H1 (cell line): ENCODE results near the gene TBR1. TPM values are rescaled to one million over a fixed set of nuclear protein-coding genes. Genes with fewer than 3 reads are reported as not detected.

Experiments
- CTCF ChIA-PET: fragments of 300-600 bp; sonication (Branson Sonifier 250); formaldehyde crosslinking; loops from one replicate; lab custom pipeline; 2021; ENCODE audit not compliant: partially characterized antibody; lab: Charles Lee
- POLR2A ChIA-PET: fragments of 300-600 bp; sonication (Branson Sonifier 250); formaldehyde crosslinking; loops from one replicate; lab custom pipeline; 2021; ENCODE audit warnings: inconsistent platforms; ENCODE audit not compliant: partially characterized antibody; lab: Charles Lee
- DNase-seq, 2 experiments: peaks; one replicate each; pipeline versions ENCODE4 v3.0.0 to v3.0.0-alpha.2; 2010 to 2022; ENCODE audit warnings: low spot score in 2 of 2, low read depth in 1 of 2, mixed read lengths in 1 of 2
- FAIRE-seq: peaks from 2 replicates; lab custom pipeline; 2011; peaks lifted over from hg19 to GRCh38; lab: Jason Lieb, UNC
- H2AFZ ChIP-seq: 2 replicates; pipeline ENCODE4 v1.8.1; 2012; ENCODE audit warnings: low read length, inconsistent platforms
- H2AK5ac ChIP-seq: 2 replicates; pipeline ENCODE4 v1.6.1; 2013; ENCODE audit warnings: low read depth, low read length
- H2BK120ac ChIP-seq: replicated peaks from 2 replicates; pipeline ENCODE3; 2013; ENCODE audit warnings: low read depth, low read length, inconsistent platforms
- H2BK12ac ChIP-seq: 2 replicates; pipeline ENCODE4 v1.6.1; 2013; ENCODE audit warnings: low read depth, low read length
- H2BK15ac ChIP-seq: 2 replicates; pipeline ENCODE4 v1.6.1; 2013; ENCODE audit warnings: low read length
- H2BK20ac ChIP-seq: 2 replicates; pipeline ENCODE4 v1.6.1; 2013; ENCODE audit warnings: low read length
- H2BK5ac ChIP-seq: 2 replicates; pipeline ENCODE4 v1.6.1; 2013; ENCODE audit warnings: low read depth, low read length
- H3K14ac ChIP-seq: 2 replicates; pipeline ENCODE4 v1.6.1; 2013; ENCODE audit warnings: inconsistent platforms; ENCODE audit not compliant: insufficient read length
- H3K18ac ChIP-seq: 2 replicates; pipeline ENCODE4 v1.6.1; 2013; ENCODE audit warnings: low read length; ENCODE audit errors: extremely low read depth
- H3K23ac ChIP-seq: 2 replicates; pipeline ENCODE4 v1.6.1; 2013; ENCODE audit warnings: inconsistent platforms; ENCODE audit not compliant: insufficient read length
- H3K23me2 ChIP-seq: 2 replicates; pipeline ENCODE4 v1.6.1; 2013; ENCODE audit warnings: low read depth, low read length
- H3K27ac ChIP-seq: 2 replicates; pipeline ENCODE4 v1.6.1; 2011; ENCODE audit warnings: low read depth, low read length, inconsistent platforms
- H3K27me3 ChIP-seq, 4 experiments: replicated peaks in 1 of 4; 1 replicate in 1 of 4; 2 replicates in 3 of 4; pipeline versions ENCODE4 v1.6.1 to v1.8.1; 2011 to 2013; ENCODE audit warnings: low read length in 3 of 4, mild to moderate bottlenecking in 3 of 4, inconsistent platforms in 2 of 4, mixed read lengths in 2 of 4, moderate library complexity in 1 of 4; ENCODE audit not compliant: control insufficient read depth in 3 of 4, insufficient read depth in 3 of 4; ENCODE audit errors: extremely low read depth in 1 of 4
- H3K36me3 ChIP-seq, 4 experiments: 2 replicates each; pipeline versions ENCODE4 v1.6.1 to v1.8.1; 2011 to 2013; ENCODE audit warnings: mild to moderate bottlenecking in 4 of 4, low read length in 3 of 4, moderate library complexity in 2 of 4, control low read depth in 1 of 4, inconsistent platforms in 1 of 4; ENCODE audit not compliant: insufficient read depth in 4 of 4, control insufficient read depth in 2 of 4
- H3K4ac ChIP-seq: replicated peaks from 2 replicates; pipeline ENCODE3; 2013; ENCODE audit warnings: low read length, low read depth, mixed read lengths, inconsistent platforms; ENCODE audit not compliant: insufficient read length
- H3K4me1 ChIP-seq, 4 experiments: replicated peaks in 1 of 4; 1 replicate in 1 of 4; 2 replicates in 3 of 4; pipeline versions ENCODE4 v1.6.1 to v1.8.1; 2011 to 2013; ENCODE audit warnings: low read length in 3 of 4, inconsistent platforms in 2 of 4, mixed read lengths in 1 of 4; ENCODE audit not compliant: insufficient read depth in 4 of 4, control insufficient read depth in 3 of 4
- H3K4me2 ChIP-seq, 2 experiments: 2 replicates each; pipeline versions ENCODE4 v1.6.1 to v1.8.1; 2011 to 2013; ENCODE audit warnings: low read depth in 2 of 2, low read length in 2 of 2, control low read depth in 1 of 2, inconsistent platforms in 1 of 2, mild to moderate bottlenecking in 1 of 2; ENCODE audit not compliant: insufficient read depth in 1 of 2
- H3K4me3 ChIP-seq, 4 experiments: fragments of 200-600, 300-600 bp in 1 of 4; sonication (generic), shearing (Covaris generic), sonication (Bioruptor Twin) in 1 of 4; 2 replicates each; pipeline versions ENCODE4 v1.5.1 to v1.8.1; 2011 to 2016; ENCODE audit warnings: low read length in 4 of 4, low read depth in 3 of 4, control low read depth in 2 of 4, inconsistent platforms in 2 of 4, mild to moderate bottlenecking in 2 of 4, mixed read lengths in 1 of 4, moderate library complexity in 1 of 4; ENCODE audit not compliant: insufficient read depth in 2 of 4; ENCODE audit errors: extremely low read depth in 1 of 4
- H3K56ac ChIP-seq: replicated peaks from 2 replicates; pipeline ENCODE3; 2013; ENCODE audit warnings: low read depth, mild to moderate bottlenecking, mixed read lengths, low read length, inconsistent platforms; ENCODE audit not compliant: insufficient read length
- H3K79me1 ChIP-seq: 2 replicates; pipeline ENCODE4 v1.6.1; 2013; ENCODE audit warnings: low read depth, low read length, control low read depth
- H3K79me2 ChIP-seq, 2 experiments: 2 replicates each; pipeline versions ENCODE4 v1.6.1 to v1.8.1; 2012 to 2013; ENCODE audit warnings: low read length in 2 of 2, mild to moderate bottlenecking in 2 of 2, inconsistent platforms in 1 of 2; ENCODE audit not compliant: insufficient read depth in 2 of 2, control insufficient read depth in 1 of 2
- H3K9ac ChIP-seq, 4 experiments: replicated peaks in 1 of 4; 1 replicate in 1 of 4; 2 replicates in 3 of 4; pipeline versions ENCODE4 v1.6.1 to v1.8.1; 2011 to 2013; ENCODE audit warnings: low read depth in 3 of 4, low read length in 3 of 4, control low read depth in 2 of 4, mild to moderate bottlenecking in 2 of 4, moderate library complexity in 2 of 4, inconsistent platforms in 1 of 4; ENCODE audit errors: extremely low read depth in 1 of 4
- H3K9me3 ChIP-seq, 2 experiments: 2 replicates each; pipeline versions ENCODE4 v1.6.1 to v1.8.1; 2012 to 2013; ENCODE audit warnings: mild to moderate bottlenecking in 2 of 2, moderate library complexity in 2 of 2, control low read depth in 1 of 2, inconsistent platforms in 1 of 2, low read depth in 1 of 2, low read length in 1 of 2, mixed read lengths in 1 of 2; ENCODE audit not compliant: insufficient read depth in 2 of 2
- H4K20me1 ChIP-seq, 2 experiments: replicated peaks in 1 of 2; 2 replicates each; pipeline versions ENCODE3 to v1.8.1; 2011 to 2013; ENCODE audit warnings: inconsistent platforms in 2 of 2, low read length in 2 of 2, mild to moderate bottlenecking in 1 of 2; ENCODE audit not compliant: insufficient read depth in 2 of 2, control insufficient read depth in 1 of 2
- H4K5ac ChIP-seq: 2 replicates; pipeline ENCODE4 v1.6.1; 2013; ENCODE audit warnings: low read length, low read depth, mixed read lengths, inconsistent platforms; ENCODE audit not compliant: insufficient read length
- H4K8ac ChIP-seq: 2 replicates; pipeline ENCODE4 v1.8.0; 2013; ENCODE audit warnings: mild to moderate bottlenecking, moderate library complexity, low read length, inconsistent platforms; ENCODE audit not compliant: insufficient read depth; ENCODE audit errors: extremely low read depth
- H4K91ac ChIP-seq: replicated peaks from 2 replicates; pipeline ENCODE3; 2013; ENCODE audit warnings: low read length, mixed read lengths, inconsistent platforms; ENCODE audit not compliant: insufficient read length
- CBX5 ChIP-seq: fragments of 300-800, 300-1000 bp; sonication (generic); IDR thresholded peaks from 2 replicates; pipeline ENCODE4 v1.7.1; 2016; ENCODE audit warnings: antibody characterized with exemption, low read length, low read depth
- CBX8 ChIP-seq: fragments of 300-800, 300-1000 bp; sonication (generic); IDR thresholded peaks from 2 replicates; pipeline ENCODE4 v1.7.1; 2016; ENCODE audit warnings: low read depth, low read length, borderline replicate concordance
- CHD2 ChIP-seq: IDR thresholded peaks from 2 replicates; pipeline ENCODE4 v1.6.1; 2012; ENCODE audit warnings: low read length, improper control_type of control experiment
- EGR1 ChIP-seq: IDR thresholded peaks from 2 replicates; pipeline ENCODE4 v1.6.1; 2011; ENCODE audit warnings: low read depth, low read length, borderline replicate concordance
- GABPA ChIP-seq: IDR thresholded peaks from 2 replicates; pipeline ENCODE4 v1.6.1; 2011; ENCODE audit warnings: mild to moderate bottlenecking, low read length, moderate library complexity, borderline replicate concordance; ENCODE audit not compliant: insufficient read depth
- GTF2F1 ChIP-seq: IDR thresholded peaks from 2 replicates; pipeline ENCODE4 v1.6.1; 2012; ENCODE audit warnings: low read depth, low read length, improper control_type of control experiment, borderline replicate concordance
- JUN ChIP-seq: IDR thresholded peaks from 2 replicates; pipeline ENCODE4 v1.6.1; 2011; ENCODE audit warnings: low read depth, mild to moderate bottlenecking, improper control_type of control experiment, low read length
- PHF8 ChIP-seq: fragments of 200-600 bp; sonication (generic); conservative IDR thresholded peaks from 2 replicates; pipeline ENCODE4 v1.7.1; 2012; ENCODE audit warnings: low read depth, mild to moderate bottlenecking, inconsistent platforms, low read length, moderate library complexity
- RNF2 ChIP-seq: fragments of 200-900, 300-1000 bp; sonication (generic); IDR thresholded peaks from 2 replicates; pipeline ENCODE4 v1.7.1; 2016; ENCODE audit warnings: borderline replicate concordance, low read depth, mild to moderate bottlenecking, antibody characterized with exemption, low read length; ENCODE audit not compliant: poor library complexity, severe bottlenecking; ENCODE audit errors: missing control alignments
- SP1 ChIP-seq: IDR thresholded peaks from 2 replicates; pipeline ENCODE4 v1.6.1; 2011; ENCODE audit warnings: low read depth, low read length
- TAF7 ChIP-seq: optimal IDR thresholded peaks from 2 replicates; pipeline ENCODE3; 2011; ENCODE audit warnings: low read depth, mild to moderate bottlenecking, inconsistent platforms, low read length, moderate library complexity, borderline replicate concordance
- TEAD4 ChIP-seq: IDR thresholded peaks from 2 replicates; pipeline ENCODE4 v1.6.1; 2012; ENCODE audit warnings: low read depth, low read length, inconsistent platforms, mixed read lengths
- WGBS, 2 experiments: shearing (Covaris generic) in 1 of 2; methylation state at CpG; one replicate each; pipeline versions ENCODE4 v1.1.6 to v1.1.7; 2013 to 2015; ENCODE audit warnings: low lambda C conversion rate in 2 of 2, mixed read lengths in 2 of 2, inconsistent platforms in 1 of 2, low coverage in 1 of 2, missing lambda C conversion rate in 1 of 2; ENCODE audit not compliant: insufficient replicate concordance in 2 of 2, insufficient coverage in 1 of 2, insufficient read length in 1 of 2; ENCODE audit errors: extremely low coverage in 1 of 2, missing lambda C conversion rate in 1 of 2; 5-methylcytosine and 5-hydroxymethylcytosine counted together
- polyA plus RNA-seq, 7 experiments: library from polyadenylated mRNA; depleted of rRNA in 3 of 7; stranded (reverse) in 5 of 7; unstranded in 2 of 7; fragments of >200 nt in 5 of 7; fragments of 200-250 nt in 2 of 7; gene quantifications; 1 replicate in 5 of 7; 2 replicates in 1 of 7; 4 replicates in 1 of 7; pipeline versions ENCODE4 v1.2.1 to v1.2.3, GENCODE V29; 2011 to 2013; ENCODE audit warnings: missing spikeins in 2 of 7, mixed read lengths in 2 of 7
- total RNA-seq: library from RNA; stranded (reverse); fragmentation: NEBNext Ultra II Directional; extraction: Animal tissue kit (Norgen Biotek cat#: 25700); gene quantifications from 2 replicates; pipeline ENCODE4 v1.2.1, GENCODE V29; 2021

TBR1 gene
- total and polyA plus RNA-seq, 2 of the 8 experiments (the other 6 are each of a cell fraction or from before 2014, with no cell fraction given) = not detected

DNA sequence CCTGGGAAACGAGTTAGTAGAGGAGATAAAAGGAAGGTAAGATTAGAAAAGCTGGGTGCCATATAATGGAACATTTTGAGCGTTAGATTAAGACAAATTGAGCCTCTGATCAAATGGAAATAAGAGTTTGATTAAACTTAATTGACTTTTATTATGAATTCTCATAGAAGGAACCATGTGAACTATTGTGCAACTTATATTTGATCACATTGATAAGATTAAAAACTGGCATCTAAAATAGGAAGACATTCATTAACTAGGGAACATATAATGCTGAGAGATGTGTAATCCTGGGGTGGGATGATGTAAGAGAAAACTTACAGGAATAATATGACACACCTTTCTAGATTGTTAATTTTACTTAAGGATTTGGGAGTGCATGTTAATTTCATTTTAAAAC is 22.5 kb downstream of the TBR1 start:
- Histone ChIP-seq H3K56ac (no peak overlapping the region), H3K27ac (no peak overlapping the region), H3K79me1 (no peaks in the 10 kb centered on the region)
- WGBS, 2 experiments = 84 to 100% methylated on average over 1 to 2 of the region's 2 CpGs
- no peak for TF ChIP-seq CHD2
- TF ChIP-seq GTF2F1 = no peak
- no peak for TF ChIP-seq SP1
- no peak for TF ChIP-seq CBX5
- TF ChIP-seq TEAD4 = no peak
- TF ChIP-seq CBX8 = no peak
- TF ChIP-seq RNF2 = no peak
- no peak for TF ChIP-seq GABPA
- no peak for TF ChIP-seq PHF8
- no peak for TF ChIP-seq JUN
- no peak for TF ChIP-seq TAF7
- TF ChIP-seq EGR1 = no peak
- TF ChIP-seq, all 59 proteins: peak for 0
- ChIA-PET POLR2A (no interaction called here), CTCF (no interaction called here)
- Histone ChIP-seq H3K4me2 (no peak overlapping the region), H3K4me3 (no peak overlapping the region), H2BK20ac (no peak overlapping the region), H3K79me2 (no peaks in the 10 kb centered on the region), H3K27me3 (no peaks in the 10 kb centered on the region), H3K9me3 (no peaks in the 10 kb centered on the region), H2BK12ac (no peak overlapping the region), H3K4me1 (no peaks in the 10 kb centered on the region), H3K4ac (no peak overlapping the region), H4K20me1 (no peaks in the 10 kb centered on the region), H2AFZ (no peak overlapping the region), H3K18ac (no peak overlapping the region), H2BK120ac (no peak overlapping the region), H2BK15ac (no peak overlapping the region), H3K23ac (no peak overlapping the region), H2BK5ac (no peak overlapping the region), H3K14ac (no peak overlapping the region), H4K8ac (no peak overlapping the region), H4K5ac (no peak overlapping the region), H3K36me3 (no peaks in the 10 kb centered on the region), H3K23me2 (no peaks in the 10 kb centered on the region; the same call in 1 of the 2 replicates), H3K9ac (no peak overlapping the region), H4K91ac (no peak overlapping the region), H2AK5ac (no peak overlapping the region)
- no peak for FAIRE-seq
- DNase-seq = no peak
